MM.1S (cell line): ENCODE measurements around the gene CNTN1.

Experiments
- DNase-seq: peaks from one replicate; pipeline ENCODE4 v3.0.0-alpha.2; 2015
- H2AFZ ChIP-seq: fragments of 300-600 bp; sonication (generic); 2 replicates; pipeline ENCODE4 v1.6.0; 2016; ENCODE audit warnings: antibody characterized with exemption, low read length
- H3F3A ChIP-seq: fragments of 300-600 bp; sonication (generic); 2 replicates; pipeline ENCODE4 v1.6.1; 2016; ENCODE audit warnings: mild to moderate bottlenecking, antibody characterized with exemption, low read length, moderate library complexity, mixed read lengths; ENCODE audit not compliant: insufficient read depth
- H3K27ac ChIP-seq: fragments of 300-600 bp; sonication (generic); 2 replicates; pipeline ENCODE4 v1.5.1; 2016; ENCODE audit warnings: mild to moderate bottlenecking, low read length
- H3K27me3 ChIP-seq: fragments of 300-600 bp; sonication (generic); replicated peaks from 2 replicates; pipeline ENCODE4 v1.6.0; 2016; ENCODE audit warnings: low read length; ENCODE audit not compliant: insufficient read depth
- H3K36me3 ChIP-seq: fragments of 300-600 bp; sonication (generic); replicated peaks from 2 replicates; pipeline ENCODE4 v1.6.1; 2016; ENCODE audit warnings: mild to moderate bottlenecking, low read length, mixed read lengths; ENCODE audit not compliant: insufficient read depth
- H3K4me1 ChIP-seq: fragments of 300-600 bp; sonication (generic); 2 replicates; pipeline ENCODE4 v1.6.1; 2016; ENCODE audit warnings: low read length, mixed read lengths
- H3K4me2 ChIP-seq: fragments of 300-600 bp; sonication (generic); 2 replicates; pipeline ENCODE4 v1.6.0; 2016; ENCODE audit warnings: low read depth, low read length
- H3K4me3 ChIP-seq: fragments of 300-600 bp; sonication (generic); 2 replicates; pipeline ENCODE4 v1.5.1; 2016; ENCODE audit warnings: low read length, mixed read lengths
- H3K79me2 ChIP-seq: fragments of 300-600 bp; sonication (generic); 2 replicates; pipeline ENCODE4 v1.6.1; 2016; ENCODE audit warnings: mixed run types, low read length, mixed read lengths
- H3K9ac ChIP-seq: fragments of 300-600 bp; sonication (generic); 2 replicates; pipeline ENCODE4 v1.6.1; 2016; ENCODE audit warnings: low read length, mixed read lengths
- H3K9me2 ChIP-seq: fragments of 300-600 bp; sonication (generic); replicated peaks from 2 replicates; pipeline ENCODE4 v1.6.1; 2016; ENCODE audit warnings: mild to moderate bottlenecking, low read length, mixed read lengths; ENCODE audit not compliant: insufficient read depth
- H3K9me3 ChIP-seq: fragments of 300-600 bp; sonication (generic); replicated peaks from 2 replicates; pipeline ENCODE4 v1.6.1; 2016; ENCODE audit warnings: mild to moderate bottlenecking, low read length, mixed read lengths; ENCODE audit not compliant: insufficient read depth
- H4K20me1 ChIP-seq: fragments of 300-600 bp; sonication (generic); 2 replicates; pipeline ENCODE4 v1.6.1; 2016; ENCODE audit warnings: mild to moderate bottlenecking, low read length, moderate library complexity, mixed read lengths; ENCODE audit not compliant: insufficient read depth
- EZH2 ChIP-seq: fragments of 300-600 bp; sonication (generic); optimal IDR thresholded peaks from 2 replicates; pipeline ENCODE3; 2017; ENCODE audit warnings: low read depth, mild to moderate bottlenecking, antibody characterized with exemption, low read length, mixed read lengths
- EZH2phosphoT487 ChIP-seq: fragments of 300-600 bp; sonication (generic); IDR thresholded peaks from 2 replicates; pipeline ENCODE4 v1.6.1; 2018; ENCODE audit warnings: antibody characterized with exemption, low read length
- TF ChIP-seq, protein P1 (sequence below): fragments of 300-600 bp; sonication (generic); IDR thresholded peaks from 2 replicates; pipeline ENCODE4 v1.5.1; 2016; ENCODE audit warnings: antibody characterized with exemption, low read length, mixed read lengths

The CNTN1 gene

DNA sequence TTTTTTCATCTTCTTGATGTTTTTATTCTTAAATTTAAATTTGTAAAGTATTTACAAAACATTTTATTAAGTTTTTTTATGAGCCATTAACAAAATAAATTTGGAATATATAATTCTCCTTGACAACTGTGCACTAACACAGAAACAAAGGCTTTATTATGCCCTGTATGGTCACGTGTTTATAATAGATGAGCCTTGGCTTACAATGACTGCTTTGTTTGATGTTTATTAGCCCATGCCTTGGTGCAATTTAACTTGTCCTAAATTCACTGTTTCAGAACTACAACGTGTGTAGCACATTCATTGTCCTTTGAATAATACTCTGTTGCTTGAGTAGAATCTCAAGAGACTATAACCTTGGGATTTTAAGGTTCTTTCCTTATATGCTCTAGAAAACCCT lies 59.8 kb downstream of the CNTN1 start:
- TF ChIP-seq, protein P1, sequence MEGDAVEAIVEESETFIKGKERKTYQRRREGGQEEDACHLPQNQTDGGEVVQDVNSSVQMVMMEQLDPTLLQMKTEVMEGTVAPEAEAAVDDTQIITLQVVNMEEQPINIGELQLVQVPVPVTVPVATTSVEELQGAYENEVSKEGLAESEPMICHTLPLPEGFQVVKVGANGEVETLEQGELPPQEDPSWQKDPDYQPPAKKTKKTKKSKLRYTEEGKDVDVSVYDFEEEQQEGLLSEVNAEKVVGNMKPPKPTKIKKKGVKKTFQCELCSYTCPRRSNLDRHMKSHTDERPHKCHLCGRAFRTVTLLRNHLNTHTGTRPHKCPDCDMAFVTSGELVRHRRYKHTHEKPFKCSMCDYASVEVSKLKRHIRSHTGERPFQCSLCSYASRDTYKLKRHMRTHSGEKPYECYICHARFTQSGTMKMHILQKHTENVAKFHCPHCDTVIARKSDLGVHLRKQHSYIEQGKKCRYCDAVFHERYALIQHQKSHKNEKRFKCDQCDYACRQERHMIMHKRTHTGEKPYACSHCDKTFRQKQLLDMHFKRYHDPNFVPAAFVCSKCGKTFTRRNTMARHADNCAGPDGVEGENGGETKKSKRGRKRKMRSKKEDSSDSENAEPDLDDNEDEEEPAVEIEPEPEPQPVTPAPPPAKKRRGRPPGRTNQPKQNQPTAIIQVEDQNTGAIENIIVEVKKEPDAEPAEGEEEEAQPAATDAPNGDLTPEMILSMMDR: no peak
- no peak for TF ChIP-seq EZH2
- no peak for TF ChIP-seq EZH2phosphoT487
- H3K9me2 ChIP-seq: no peaks in the 10 kb centered on the region
- no peaks in the 10 kb centered on the region for H3K4me1 ChIP-seq
- H3K27ac ChIP-seq: no peak overlapping the region
- H3K79me2 ChIP-seq: no peaks in the 10 kb centered on the region
- H3K27me3 ChIP-seq: no peaks in the 10 kb centered on the region
- H4K20me1 ChIP-seq: no peaks in the 10 kb centered on the region
- no peak overlapping the region for H3K4me3 ChIP-seq
- H3F3A ChIP-seq: no peaks in the 10 kb centered on the region
- no peak overlapping the region for H2AFZ ChIP-seq
- H3K4me2 ChIP-seq: no peak overlapping the region
- no peaks in the 10 kb centered on the region for H3K36me3 ChIP-seq
- H3K9ac ChIP-seq: no peak overlapping the region
- no peaks in the 10 kb centered on the region for H3K9me3 ChIP-seq
- DNase-seq: no peak

DNA sequence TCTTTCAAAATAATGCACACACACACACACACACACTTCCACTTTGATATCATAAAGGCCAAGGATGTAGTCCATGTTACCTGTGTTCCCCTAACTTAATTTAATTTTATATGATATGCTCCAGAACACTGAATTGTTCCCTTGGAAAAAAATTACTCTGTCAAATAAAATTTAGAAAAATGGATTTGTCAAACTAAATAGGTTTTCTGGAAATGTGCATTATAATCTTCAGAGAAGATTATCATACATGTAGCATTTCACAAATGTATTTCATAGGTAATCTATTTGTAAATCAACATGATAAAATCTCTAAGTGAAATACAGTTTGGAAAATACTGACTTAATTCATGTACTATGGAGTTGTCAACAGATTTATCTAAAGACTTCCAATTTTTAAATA lies 68.6 kb downstream of the CNTN1 start:
- Histone ChIP-seq H3K9me3 (no peaks in the 10 kb centered on the region), H3K36me3 (no peaks in the 10 kb centered on the region), H3K9ac (peak overlapping the region; percentile 71; the same call in 1 of the 2 replicates), H3K4me2 (peak overlapping the region; percentile 74), H3K9me2 (no peaks in the 10 kb centered on the region), H3K4me1 (peaks cover 42% of the 10 kb centered on the region), H3K4me3 (peak overlapping the region; percentile 53), H4K20me1 (no peaks in the 10 kb centered on the region), H3K79me2 (no peaks in the 10 kb centered on the region), H3K27me3 (no peaks in the 10 kb centered on the region), H3F3A (peaks cover 20% of the 10 kb centered on the region), H2AFZ (no peak overlapping the region), H3K27ac (peak overlapping the region; percentile 92)
- no peak for DNase-seq
- TF ChIP-seq EZH2phosphoT487: no peak
- TF ChIP-seq, protein P1: no peak

DNA sequence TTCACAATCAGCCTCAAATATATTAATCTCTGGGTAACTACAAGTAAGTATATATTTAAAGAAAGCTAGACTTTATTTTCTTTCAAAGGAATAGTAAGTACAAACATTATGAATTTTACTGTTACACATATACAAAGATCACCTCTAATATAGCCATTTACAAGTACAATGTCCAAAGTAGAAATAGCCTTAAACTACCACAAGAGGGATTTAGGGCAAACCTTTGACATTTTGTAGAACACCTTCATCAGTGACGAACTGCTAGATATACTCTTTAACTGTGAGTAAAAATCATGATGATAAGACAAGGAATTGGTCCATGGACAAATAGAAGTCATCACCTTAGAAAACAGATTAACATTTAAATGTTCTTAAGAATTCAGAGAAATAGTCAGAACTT lies 69.8 kb downstream of the CNTN1 start:
- H3K27me3 ChIP-seq: no peaks in the 10 kb centered on the region
- H3K4me3 ChIP-seq: peak overlapping the region; percentile 53
- peak overlapping the region; percentile 74 for H3K4me2 ChIP-seq
- H3K9me3 ChIP-seq: no peaks in the 10 kb centered on the region
- peak overlapping the region; percentile 92 for H3K27ac ChIP-seq
- no peaks in the 10 kb centered on the region for H3K36me3 ChIP-seq
- DNase-seq: peak; percentile 88
- H2AFZ ChIP-seq: peak overlapping the region; percentile 43; the same call in 1 of the 2 replicates
- H4K20me1 ChIP-seq: no peaks in the 10 kb centered on the region
- TF ChIP-seq, protein P1: peak; percentile 67
- TF ChIP-seq EZH2phosphoT487 (no peak), EZH2 (no peak)
- no peaks in the 10 kb centered on the region for H3K9me2 ChIP-seq
- peaks cover 20% of the 10 kb centered on the region for H3F3A ChIP-seq
- peak overlapping the region; percentile 71 for H3K9ac ChIP-seq
- H3K4me1 ChIP-seq: peaks cover 42% of the 10 kb centered on the region
- H3K79me2 ChIP-seq: no peaks in the 10 kb centered on the region
